SHP77 (cell line): ENCODE data around the gene HOMEZ.
"Not testable (repeated sequence)": the region's sequence is repeated elsewhere in the genome, so short reads cannot be mapped to it uniquely, and the experiment has no call there.

ENCODE experiments used
- DNase-seq, 2 experiments: peaks; one replicate each; lab custom pipeline; 2025; lab: John Stamatoyannopoulos, UW

HOMEZ gene

GRCh38 chr14:23281247-23281646, 4.7 kb downstream of the HOMEZ start:
- DNase-seq, result no peak

GRCh38 chr14:23277928-23278327, 8.0 kb downstream of the HOMEZ start:
- not testable (repeated sequence) for DNase-seq

GRCh38 chr14:23277189-23277588, 8.7 kb downstream of the HOMEZ start:
- DNase-seq, result no peak

GRCh38 chr14:23275412-23275811, 10.5 kb downstream of the HOMEZ start:
- DNase-seq, result no peak

- no peak for DNase-seq
These were observed 16.7 kb downstream of the HOMEZ start for GRCh38 chr14:23269193-23269592.

GRCh38 chr14:23260849-23261248, 25.1 kb downstream of the HOMEZ start:
- not testable (repeated sequence) for DNase-seq

GRCh38 chr14:23259426-23259825, 26.5 kb downstream of the HOMEZ start:
- DNase-seq, result no peak

GRCh38 chr14:23258256-23258655, 27.7 kb downstream of the HOMEZ start:
- no peak for DNase-seq

- DNase-seq, result no peak
These were observed 33.3 kb downstream of the HOMEZ start for GRCh38 chr14:23252420-23253333.

GRCh38 chr14:23252006-23252405, 33.9 kb downstream of the HOMEZ start:
- no peak for DNase-seq

GRCh38 chr14:23249824-23250223, 36.1 kb downstream of the HOMEZ start:
- DNase-seq, result no peak

- no peak for DNase-seq
These were observed 37.3 kb downstream of the HOMEZ start for GRCh38 chr14:23248601-23249000.

- DNase-seq, result no peak
These were observed 40.6 kb downstream of the HOMEZ start for GRCh38 chr14:23245282-23245681.

- no peak for DNase-seq
These were observed 42.9 kb downstream of the HOMEZ start for GRCh38 chr14:23243066-23243465.

GRCh38 chr14:23242076-23242475, 43.9 kb downstream of the HOMEZ start:
- no peak for DNase-seq

- not testable (repeated sequence) for DNase-seq
These were observed 44.7 kb downstream of the HOMEZ start for GRCh38 chr14:23241061-23241715.

- no peak for DNase-seq
These were observed 45.3 kb downstream of the HOMEZ start for GRCh38 chr14:23240661-23241060.

GRCh38 chr14:23237772-23238594, 47.9 kb downstream of the HOMEZ start, which contains the start of gene RNF212B:
TSS of gene RNF212B (plus strand) at chr14:23237936. CDS start at chr14:23240346, 2,410 bp downstream.
- peak; percentile 91 to 94 for DNase-seq

- not testable (repeated sequence) for DNase-seq
These were observed 53.6 kb downstream of the HOMEZ start for GRCh38 chr14:23232241-23232808.

- no peak for DNase-seq
These were observed 57.1 kb downstream of the HOMEZ start for GRCh38 chr14:23228812-23229211.

- DNase-seq, result no peak
These were observed 58.4 kb downstream of the HOMEZ start for GRCh38 chr14:23227566-23227965.

GRCh38 chr14:23224958-23225357, 61.0 kb downstream of the HOMEZ start:
- not testable (repeated sequence) for DNase-seq
